Measurements from ENCODE around the gene HOOK2. TPM values are rescaled to one million over a fixed set of nuclear protein-coding genes. Genes with fewer than 3 reads are reported as not detected.

HOOK2 gene
- total and polyA plus RNA-seq, 9 of the 15 experiments (the other 6 are each of a cell fraction or from before 2014, with no cell fraction given), result 1.3 to 17.2 (median 9.9) TPM

GRCh38 chr19:12757544-12758274 lies 17.6 kb downstream of the HOOK2 start:
- Histone ChIP-seq H3K9me3 (replicated peaks; ENCODE audit: control insufficient read depth, insufficient read depth, low read depth, low read length) (no peaks in the 10 kb centered on the region), H2AFZ (ENCODE audit: low read depth, low read length) (peak overlapping the region; percentile 95), H3K4me3 (peak overlapping the region; percentile 38), H3K79me2 (ENCODE audit: control insufficient read depth, insufficient read depth, low read length) (no peaks in the 10 kb centered on the region), H3K27me3 (ENCODE audit: control insufficient read depth in 2 of 2, insufficient read depth in 2 of 2, low read length in 2 of 2) (peaks cover 2 to 11% of the 10 kb centered on the region in 2 experiments; a peak in 3 of 5 replicates), H3K9me1 (ENCODE audit: control insufficient read depth, insufficient read depth, low read length) (no peaks in the 10 kb centered on the region), H3K4me1 (replicated peaks in 1 of 2; ENCODE audit: control insufficient read depth in 2 of 2, insufficient read depth in 2 of 2, low read length in 2 of 2) (peaks cover 5 to 40% of the 10 kb centered on the region in 2 experiments; a peak in 3 of 5 replicates), H3K9ac (ENCODE audit: insufficient read depth in 1 of 2, low read depth in 2 of 2, low read length in 2 of 2) (peak overlapping the region in 1 of 2 experiments; percentile 85; a peak in 3 of 4 replicates), H3K27ac (ENCODE audit: extremely low read depth, low read depth, low read length) (no peak overlapping the region), H4K20me1 (replicated peaks; ENCODE audit: control insufficient read depth, insufficient read depth, low read length) (no peaks in the 10 kb centered on the region), H3K4me2 (ENCODE audit: insufficient read depth, low read length) (peak overlapping the region; percentile 78), H3K36me3 (ENCODE audit: control insufficient read depth, insufficient read depth, low read length) (no peaks in the 10 kb centered on the region)
- intact Hi-C loops (cut with micrococcal nuclease) (loop anchor here (1.0 kb wide), 2 partner anchors 21 to 40 kb away; no protein-coding TSS in a partner anchor), in situ Hi-C loops (cut with MboI) (no loop called here)
- 14% methylated on average over 34 of the region's 60 CpGs for WGBS (ENCODE audit: insufficient coverage, low coverage, missing lambda C conversion rate)
- FAIRE-seq (peak; percentile 62), DNase-seq (ENCODE audit: extremely low read depth in 1 of 4, low spot score in 3 of 4) (peak; percentile 84 to 88 (median 84)), ATAC-seq (peak; percentile 97)
- BruUV-seq (replicated peaks), result no TSS peak
- CTCF ChIA-PET (ENCODE audit: low intra/inter-chr PET ratio), result interaction anchor here (0.5 to 1.3 kb wide), 5 partner anchors 39 to 1010 kb away, joined by 3 to 7 read pairs (median 5); no protein-coding TSS in a partner anchor
- POLR2A ChIA-PET, result interaction anchor here (0.6 to 2.3 kb wide), 9 partner anchors 8 to 1127 kb away, joined by 3 to 8 read pairs (median 4); partner anchors contain the start of genes DHPS and TNPO2
- TF ChIP-seq XRCC5 (IDR thresholded peaks at IDR 0.05; ENCODE audit: low read depth, low read length) (peak; percentile 76; the same call in 1 of the 2 replicates), NCOA6 (IDR thresholded peaks at IDR 0.05) (peak; percentile 74), ZMIZ1 (IDR thresholded peaks at IDR 0.05; ENCODE audit: low read depth in 2 of 2, low read length in 2 of 2) (0 out of 4 replicates have a peak, but pooled peaks of 1 of the 2 experiments have one; percentile 28), KLF13 (tag; IDR thresholded peaks at IDR 0.05; ENCODE audit: borderline replicate concordance, low read depth) (0 out of 2 replicates have a peak, but pooled peaks have one; percentile 21), GTF2E2 (tag; IDR thresholded peaks at IDR 0.05) (no peak), RAD21 (CRISPR knock-in tag; conservative IDR thresholded peaks at IDR 0.05 in 1 of 2, IDR thresholded peaks at IDR 0.05 in 1 of 2) (peak; percentile 67 to 79), RCOR1 (IDR thresholded peaks at IDR 0.05; ENCODE audit: borderline replicate concordance in 1 of 2, low read depth in 2 of 2, low read length in 2 of 2) (peak; percentile 28 to 81; a peak in 3 of 4 replicates), ZNF436 (CRISPR knock-in tag; IDR thresholded peaks at IDR 0.05) (no peak), JUND (IDR thresholded peaks at IDR 0.05; ENCODE audit: borderline replicate concordance, low read depth, low read length) (peak; percentile 43; the same call in 1 of the 2 replicates), JUND (tag; IDR thresholded peaks at IDR 0.05; ENCODE audit: borderline replicate concordance, low read depth, low read length) (no peak; the same call in 2 of the 3 replicates), BHLHE40 (IDR thresholded peaks at IDR 0.05; ENCODE audit: low read length) (peak; percentile 38; the same call in 1 of the 2 replicates), CTBP1 (IDR thresholded peaks at IDR 0.05; ENCODE audit: borderline replicate concordance) (peak; percentile 88), TGIF2 (CRISPR knock-in tag; IDR thresholded peaks at IDR 0.05) (no peak), NRF1 (conservative IDR thresholded peaks at IDR 0.05 in 1 of 2, IDR thresholded peaks at IDR 0.05 in 1 of 2) (peak; percentile 90 to 92), RB1 (IDR thresholded peaks at IDR 0.05; ENCODE audit: low read depth) (peak; percentile 93), KHSRP (IDR thresholded peaks at IDR 0.05) (no peak), POLR2G (IDR thresholded peaks at IDR 0.05; ENCODE audit: low read depth, low read length) (peak; percentile 60), ESRRA (IDR thresholded peaks at IDR 0.05; ENCODE audit: borderline replicate concordance, low read depth) (peak; percentile 40; the same call in 1 of the 2 replicates)
